ENCODE data around the gene BACE2.

BACE2 gene

GRCh38 chr21:41326414-41327080, 158.6 kb downstream of the BACE2 start:
- DNase-seq (ENCODE audit: low read depth, low spot score): no peak
- H3K4me3 ChIP-seq (ENCODE audit: low read depth, low read length): no peak overlapping the region
- in situ Hi-C loops (cut with HindIII; ENCODE audit: low sequenced_read_pairs): no loop called here
- no peak for TF ChIP-seq CTCF (IDR thresholded peaks at IDR 0.05; ENCODE audit: low read depth, low read length)

GRCh38 chr21:41327753-41328152, 159.8 kb downstream of the BACE2 start:
- no peak for DNase-seq (ENCODE audit: low read depth, low spot score)
- no peak for TF ChIP-seq CTCF (IDR thresholded peaks at IDR 0.05; ENCODE audit: low read depth, low read length)
- H3K4me3 ChIP-seq (ENCODE audit: low read depth, low read length): no peak overlapping the region
- in situ Hi-C loops (cut with HindIII; ENCODE audit: low sequenced_read_pairs): no loop called here

GRCh38 chr21:41328660-41329607, 161.0 kb downstream of the BACE2 start:
- no peak for TF ChIP-seq CTCF (IDR thresholded peaks at IDR 0.05; ENCODE audit: low read depth, low read length)
- no peak for DNase-seq (ENCODE audit: low read depth, low spot score)
- in situ Hi-C loops (cut with HindIII; ENCODE audit: low sequenced_read_pairs): no loop called here
- no peak overlapping the region for H3K4me3 ChIP-seq (ENCODE audit: low read depth, low read length)

Measured in astrocyte of the spinal cord (primary cell).